Eye (tissue), 1 donor: ENCODE measurements around the gene DEDD2.

Experiments used
- DNase-seq: peaks from one replicate; pipeline ENCODE4 v3.0.0-alpha.2; 2015

Gene DEDD2

GRCh38 chr19:42197375-42197817 is 20.1 kb downstream of the DEDD2 start:
- DNase-seq = no peak

GRCh38 chr19:42196011-42197001 is 21.2 kb downstream of the DEDD2 start:
- DNase-seq = no peak

GRCh38 chr19:42193706-42194105 is 23.8 kb downstream of the DEDD2 start:
- DNase-seq = no peak

- DNase-seq = no peak
These were observed 24.2 kb downstream of the DEDD2 start for GRCh38 chr19:42193294-42193693.

- no peak for DNase-seq
These were observed 25.6 kb downstream of the DEDD2 start for GRCh38 chr19:42191855-42192254.

GRCh38 chr19:42191330-42191729 is 26.1 kb downstream of the DEDD2 start:
- DNase-seq = no peak

GRCh38 chr19:42189133-42189532 is 28.3 kb downstream of the DEDD2 start:
- no peak for DNase-seq

- no peak for DNase-seq
These were observed 28.8 kb downstream of the DEDD2 start for GRCh38 chr19:42188665-42189064.

- no peak for DNase-seq
These were observed 32.2 kb downstream of the DEDD2 start for GRCh38 chr19:42185277-42185676.

GRCh38 chr19:42184401-42184861 is 33.0 kb downstream of the DEDD2 start:
- peak; percentile 95 for DNase-seq

GRCh38 chr19:42178791-42179674 is 38.4 kb downstream of the DEDD2 start:
- DNase-seq = peak; percentile 72

GRCh38 chr19:42177686-42178019 is 39.8 kb downstream of the DEDD2 start:
- no peak for DNase-seq

GRCh38 chr19:42176990-42177685 is 40.3 kb downstream of the DEDD2 start:
- peak; percentile 94 for DNase-seq

- DNase-seq = no peak
These were observed 40.9 kb downstream of the DEDD2 start for GRCh38 chr19:42176649-42176989.

- DNase-seq = peak; percentile 71
These were observed 41.4 kb downstream of the DEDD2 start for GRCh38 chr19:42175952-42176648.

- peak; percentile 57 for DNase-seq
These were observed 42.3 kb downstream of the DEDD2 start for GRCh38 chr19:42174958-42175734.

GRCh38 chr19:42174188-42174587 is 43.3 kb downstream of the DEDD2 start:
- DNase-seq = no peak

GRCh38 chr19:42173695-42174094 is 43.8 kb downstream of the DEDD2 start:
- DNase-seq = no peak

- no peak for DNase-seq
These were observed 45.2 kb downstream of the DEDD2 start for GRCh38 chr19:42172261-42172660.

- DNase-seq = no peak
These were observed 46.8 kb downstream of the DEDD2 start for GRCh38 chr19:42170715-42171114.
